Caco-2 (cell line): ENCODE data around the gene PPEF2. TPM values are rescaled to one million over a fixed set of nuclear protein-coding genes. Genes with fewer than 3 reads are reported as not detected.

ENCODE experiments used
- BruUV-seq: library from RNA; stranded (reverse); fragments of 400-500 nt; replicated peaks from 2 replicates; lab custom pipeline; 2021; lab: Mats Ljungman, UMichigan
- CTCF ChIA-PET: fragments of 300-600 bp; sonication (Branson Sonifier 250); formaldehyde crosslinking; loops from one replicate; lab custom pipeline; 2022; ENCODE audit warnings: antibody characterized with exemption; lab: Charles Lee
- POLR2A ChIA-PET: fragments of 300-600 bp; sonication (Branson Sonifier 250); formaldehyde crosslinking; loops from one replicate; lab custom pipeline; 2022; ENCODE audit warnings: antibody characterized with exemption; lab: Charles Lee
- DNase-seq, 2 experiments: peaks; one replicate each; pipeline versions ENCODE4 v3.0.0 to v3.0.0-alpha.2; 2020 to 2022
- H3K27me3 ChIP-seq: replicated peaks from 2 replicates; pipeline ENCODE4 v1.6.0; 2011; ENCODE audit warnings: low read length; ENCODE audit not compliant: control insufficient read depth, insufficient read depth
- H3K36me3 ChIP-seq: 2 replicates; pipeline ENCODE4 v1.5.1; 2011; ENCODE audit warnings: low read length; ENCODE audit not compliant: control insufficient read depth, insufficient read depth
- H3K4me1 ChIP-seq: fragments of 250-450 bp; sonication (Bioruptor Pico); 2 replicates; pipeline ENCODE4 v1.5.1; 2020; ENCODE audit warnings: mild to moderate bottlenecking
- H3K4me3 ChIP-seq: 2 replicates; pipeline ENCODE4 v1.5.1; 2011; ENCODE audit warnings: low read depth, mild to moderate bottlenecking, control low read depth, low read length
- H3K9me3 ChIP-seq: fragments of 250-450 bp; sonication (Bioruptor Pico); 2 replicates; pipeline ENCODE4 v1.5.1; 2020; ENCODE audit warnings: mild to moderate bottlenecking, moderate library complexity
- H3K27ac Mint-ChIP-seq: one replicate; pipeline ENCODE4 v1.8.0; 2022; ENCODE audit warnings: mixed read lengths; ENCODE audit not compliant: unreplicated experiment
- H3K27me3 Mint-ChIP-seq: one replicate; pipeline ENCODE4 v1.8.0; 2022; ENCODE audit warnings: mixed read lengths; ENCODE audit not compliant: insufficient read depth, unreplicated experiment
- H3K36me3 Mint-ChIP-seq: one replicate; pipeline ENCODE4 v1.8.0; 2022; ENCODE audit warnings: mild to moderate bottlenecking, mixed read lengths; ENCODE audit not compliant: insufficient read depth, unreplicated experiment
- H3K4me1 Mint-ChIP-seq: one replicate; pipeline ENCODE4 v1.8.0; 2022; ENCODE audit warnings: low read depth, mixed read lengths; ENCODE audit not compliant: unreplicated experiment
- H3K4me3 Mint-ChIP-seq: one replicate; pipeline ENCODE4 v1.8.0; 2022; ENCODE audit warnings: mild to moderate bottlenecking, moderate library complexity, mixed read lengths; ENCODE audit not compliant: unreplicated experiment
- H3K9me3 Mint-ChIP-seq: one replicate; pipeline ENCODE4 v1.8.0; 2022; ENCODE audit warnings: mixed read lengths; ENCODE audit not compliant: unreplicated experiment
- intact Hi-C: fragments of 100-400 bp; cut with micrococcal nuclease; formaldehyde crosslinking; loops from one replicate; pipeline ENCODE4 v1.10.0; 2022; ENCODE audit not compliant: unreplicated experiment
- total RNA-seq: library from RNA; stranded (reverse); gene quantifications from 2 replicates; pipeline ENCODE4 v1.2.3, GENCODE V29; 2022
- TF ChIP-seq, protein P1 (sequence below), 2 experiments: fragments of 200-600 bp in 1 of 2; IDR thresholded peaks; 1 replicate in 1 of 2; 2 replicates in 1 of 2; pipeline versions ENCODE4 v1.5.1 to v1.8.0; 2011 to 2022; ENCODE audit warnings: antibody characterized with exemption in 1 of 2, control low read depth in 1 of 2, inconsistent platforms in 1 of 2, low read depth in 1 of 2, low read length in 1 of 2, mild to moderate bottlenecking in 1 of 2, moderate library complexity in 1 of 2; ENCODE audit not compliant: insufficient read depth in 1 of 2, severe bottlenecking in 1 of 2, unreplicated experiment in 1 of 2

Gene PPEF2
- total RNA-seq, 1 experiment from 2014 or later = not detected

DNA sequence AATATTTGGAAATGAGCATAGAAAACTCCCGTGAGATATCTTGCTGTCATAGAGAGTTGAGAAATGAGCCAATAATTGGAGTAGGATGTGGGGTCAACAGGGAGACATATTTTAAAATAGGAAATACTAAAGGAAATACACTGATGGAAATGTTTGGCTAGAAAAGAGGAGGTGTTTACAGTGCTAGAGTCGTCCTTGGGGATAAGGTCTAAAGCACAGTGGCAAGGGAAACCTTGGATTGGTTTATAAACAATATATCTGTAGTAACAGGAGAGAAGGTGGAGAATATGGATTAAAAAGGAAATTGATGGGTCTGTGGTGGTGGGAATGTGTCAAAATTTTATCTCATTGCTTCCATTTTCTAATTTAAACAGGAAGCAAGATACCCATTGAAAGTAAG lies 82.1 kb downstream of the PPEF2 start:
- peaks cover 10% of the 10 kb centered on the region for H3K36me3 Mint-ChIP-seq
- ChIA-PET CTCF (no interaction called here), POLR2A (no interaction called here)
- no peak overlapping the region for H3K4me3 Mint-ChIP-seq
- H3K27me3 Mint-ChIP-seq = no peaks in the 10 kb centered on the region
- Histone ChIP-seq H3K27me3 (no peaks in the 10 kb centered on the region), H3K4me3 (no peak overlapping the region), H3K9me3 (no peaks in the 10 kb centered on the region), H3K4me1 (0 out of 2 replicates have a peak, but pooled peaks cover 6% of the 10 kb centered on the region), H3K36me3 (no peaks in the 10 kb centered on the region)
- no peaks in the 10 kb centered on the region for H3K9me3 Mint-ChIP-seq
- no peak for DNase-seq
- intact Hi-C loops = no loop called here
- TF ChIP-seq, protein P1, sequence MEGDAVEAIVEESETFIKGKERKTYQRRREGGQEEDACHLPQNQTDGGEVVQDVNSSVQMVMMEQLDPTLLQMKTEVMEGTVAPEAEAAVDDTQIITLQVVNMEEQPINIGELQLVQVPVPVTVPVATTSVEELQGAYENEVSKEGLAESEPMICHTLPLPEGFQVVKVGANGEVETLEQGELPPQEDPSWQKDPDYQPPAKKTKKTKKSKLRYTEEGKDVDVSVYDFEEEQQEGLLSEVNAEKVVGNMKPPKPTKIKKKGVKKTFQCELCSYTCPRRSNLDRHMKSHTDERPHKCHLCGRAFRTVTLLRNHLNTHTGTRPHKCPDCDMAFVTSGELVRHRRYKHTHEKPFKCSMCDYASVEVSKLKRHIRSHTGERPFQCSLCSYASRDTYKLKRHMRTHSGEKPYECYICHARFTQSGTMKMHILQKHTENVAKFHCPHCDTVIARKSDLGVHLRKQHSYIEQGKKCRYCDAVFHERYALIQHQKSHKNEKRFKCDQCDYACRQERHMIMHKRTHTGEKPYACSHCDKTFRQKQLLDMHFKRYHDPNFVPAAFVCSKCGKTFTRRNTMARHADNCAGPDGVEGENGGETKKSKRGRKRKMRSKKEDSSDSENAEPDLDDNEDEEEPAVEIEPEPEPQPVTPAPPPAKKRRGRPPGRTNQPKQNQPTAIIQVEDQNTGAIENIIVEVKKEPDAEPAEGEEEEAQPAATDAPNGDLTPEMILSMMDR (IDR thresholded peaks at IDR 0.05; ENCODE audit: insufficient read depth in 1 of 2, low read depth in 1 of 2, low read length in 1 of 2, severe bottlenecking in 1 of 2, unreplicated experiment in 1 of 2) = no peak
- H3K4me1 Mint-ChIP-seq = no peaks in the 10 kb centered on the region
- no peak overlapping the region for H3K27ac Mint-ChIP-seq
- BruUV-seq = no TSS peak

- Mint-ChIP-seq H3K27me3 (no peaks in the 10 kb centered on the region), H3K9me3 (no peaks in the 10 kb centered on the region), H3K4me1 (no peaks in the 10 kb centered on the region), H3K36me3 (peaks cover 18% of the 10 kb centered on the region), H3K27ac (no peak overlapping the region), H3K4me3 (no peak overlapping the region)
- Histone ChIP-seq H3K27me3 (no peaks in the 10 kb centered on the region), H3K4me3 (no peak overlapping the region), H3K9me3 (no peaks in the 10 kb centered on the region), H3K36me3 (no peaks in the 10 kb centered on the region), H3K4me1 (0 out of 2 replicates have a peak, but pooled peaks cover 3% of the 10 kb centered on the region)
- POLR2A ChIA-PET = no interaction called here
- BruUV-seq = no TSS peak
- DNase-seq = no peak
- intact Hi-C loops = no loop called here
- CTCF ChIA-PET = no interaction called here
- TF ChIP-seq, protein P1 (IDR thresholded peaks at IDR 0.05; ENCODE audit: insufficient read depth in 1 of 2, low read depth in 1 of 2, low read length in 1 of 2, severe bottlenecking in 1 of 2, unreplicated experiment in 1 of 2) = no peak
Measured at GRCh38 chr4:75819121-75819520, 83.1 kb downstream of the PPEF2 start.

DNA sequence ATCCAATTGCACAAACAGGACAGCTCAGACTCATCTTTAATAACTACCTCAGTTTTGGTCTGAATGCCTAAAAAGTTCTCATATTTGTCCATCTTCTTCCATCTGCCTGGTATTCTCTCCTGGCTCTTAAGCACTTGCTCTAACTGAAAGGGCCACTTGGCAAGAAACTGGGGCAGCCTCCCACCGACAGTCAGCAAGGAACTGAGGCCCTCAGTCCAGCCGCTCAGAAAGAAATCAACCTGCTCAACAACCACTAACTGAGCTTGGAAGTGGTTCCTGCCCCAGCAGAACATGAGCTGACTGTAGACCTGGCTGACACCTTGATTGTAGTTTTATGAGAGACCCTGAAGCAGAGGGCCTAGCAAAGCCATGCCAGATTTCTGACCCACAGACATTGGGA lies 84.4 kb downstream of the PPEF2 start:
- DNase-seq = no peak
- H3K36me3 Mint-ChIP-seq = peaks cover 18% of the 10 kb centered on the region
- ChIA-PET CTCF (interaction anchor here (0.6 kb wide), 1 partner anchor 30 kb away, joined by 3 read pairs; no protein-coding TSS in a partner anchor), POLR2A (no interaction called here)
- TF ChIP-seq, protein P1 (IDR thresholded peaks at IDR 0.05; ENCODE audit: insufficient read depth in 1 of 2, low read depth in 1 of 2, low read length in 1 of 2, severe bottlenecking in 1 of 2, unreplicated experiment in 1 of 2) = no peak
- no peaks in the 10 kb centered on the region for H3K36me3 ChIP-seq
- no peaks in the 10 kb centered on the region for H3K4me1 ChIP-seq
- no peaks in the 10 kb centered on the region for H3K4me1 Mint-ChIP-seq
- H3K27ac Mint-ChIP-seq = no peak overlapping the region
- no peaks in the 10 kb centered on the region for H3K27me3 Mint-ChIP-seq
- no peak overlapping the region for H3K4me3 Mint-ChIP-seq
- H3K4me3 ChIP-seq = no peak overlapping the region
- H3K27me3 ChIP-seq = no peaks in the 10 kb centered on the region
- intact Hi-C loops = no loop called here
- no peaks in the 10 kb centered on the region for H3K9me3 Mint-ChIP-seq
- no peaks in the 10 kb centered on the region for H3K9me3 ChIP-seq
- BruUV-seq = no TSS peak

Other genes with a start within 250 kb of the PPEF2 start
- 187 TPM in 2 replicates for gene G3BP2, start 229.0 kb downstream of the PPEF2 start, total RNA-seq
- gene USO1, start 177.9 kb downstream of the PPEF2 start, total RNA-seq = 55.4 and 59.7 TPM in 2 replicates
- 11.2 and 11.8 TPM in 2 replicates for gene NAAA, start 38.6 kb upstream of the PPEF2 start, total RNA-seq
- 63.8 and 71.7 TPM in 2 replicates for gene SDAD1, start 88.5 kb upstream of the PPEF2 start, total RNA-seq
- not detected in 2 replicates for gene CXCL9, start 105.1 kb upstream of the PPEF2 start, total RNA-seq
- not detected in 2 replicates for gene CXCL10, start 121.0 kb upstream of the PPEF2 start, total RNA-seq
- not detected in 2 replicates for gene CXCL11, start 133.6 kb upstream of the PPEF2 start, total RNA-seq
- gene ART3, start 172.3 kb upstream of the PPEF2 start, total RNA-seq = not detected in 2 replicates
- gene NUP54, start 245.9 kb upstream of the PPEF2 start, total RNA-seq = 64.9 and 68.8 TPM in 2 replicates